PC-9 (cell line): ENCODE results near the gene SH2D5. TPM values are rescaled to one million over a fixed set of nuclear protein-coding genes. Genes with fewer than 3 reads are reported as not detected.

Experiments
- BruUV-seq: library from RNA; stranded (reverse); fragments of 400-500 nt; replicated peaks from 2 replicates; lab custom pipeline; 2021; lab: Mats Ljungman, UMichigan
- CTCF ChIA-PET: fragments of 300-600 bp; sonication (Branson Sonifier 250); formaldehyde crosslinking; loops from one replicate; lab custom pipeline; 2022; ENCODE audit warnings: antibody characterized with exemption; lab: Charles Lee
- POLR2A ChIA-PET: fragments of 300-600 bp; sonication (Branson Sonifier 250); formaldehyde crosslinking; loops from one replicate; lab custom pipeline; 2022; ENCODE audit warnings: antibody characterized with exemption; ENCODE audit not compliant: unreplicated experiment; lab: Charles Lee
- DNase-seq, 2 experiments: peaks; one replicate each; pipeline versions ENCODE4 v3.0.0 to v3.0.0-alpha.2; 2015 to 2022; ENCODE audit warnings: mixed read lengths in 1 of 2
- H2AFZ ChIP-seq: fragments of 200-600 bp; sonication (generic); 2 replicates; pipeline ENCODE4 v1.8.1; 2017; ENCODE audit warnings: antibody characterized with exemption
- H3F3A ChIP-seq: fragments of 200-600 bp; sonication (generic); 2 replicates; pipeline ENCODE4 v1.8.1; 2017; ENCODE audit warnings: antibody characterized with exemption, mild to moderate bottlenecking, low read depth; ENCODE audit not compliant: insufficient read depth
- H3K27ac ChIP-seq: fragments of 200-600 bp; sonication (generic); 2 replicates; pipeline ENCODE4 v1.6.1; 2016; ENCODE audit warnings: mixed run types
- H3K27me3 ChIP-seq: fragments of 200-600 bp; sonication (generic); 2 replicates; pipeline ENCODE4 v1.6.1; 2016; ENCODE audit warnings: low read depth, mixed run types; ENCODE audit not compliant: insufficient read depth
- H3K36me3 ChIP-seq: fragments of 200-600 bp; sonication (generic); 2 replicates; pipeline ENCODE4 v1.6.1; 2016; ENCODE audit warnings: low read depth, mixed run types
- H3K4me1 ChIP-seq: fragments of 200-600 bp; sonication (generic); replicated peaks from 2 replicates; pipeline ENCODE4 v1.6.1; 2016; ENCODE audit warnings: mixed run types; ENCODE audit not compliant: insufficient read depth
- H3K4me2 ChIP-seq: fragments of 200-600 bp; sonication (generic); 2 replicates; pipeline ENCODE4 v1.6.1; 2017; ENCODE audit warnings: mixed run types
- H3K4me3 ChIP-seq: fragments of 200-600 bp; sonication (generic); 2 replicates; pipeline ENCODE4 v1.6.1; 2016; ENCODE audit warnings: mixed run types
- H3K79me2 ChIP-seq: fragments of 200-600 bp; sonication (generic); 2 replicates; pipeline ENCODE4 v1.6.1; 2017; ENCODE audit warnings: low read depth, mixed run types
- H3K9me2 ChIP-seq: fragments of 200-600 bp; sonication (generic); 2 replicates; pipeline ENCODE4 v1.8.1; 2017; ENCODE audit warnings: mild to moderate bottlenecking; ENCODE audit not compliant: insufficient read depth
- H3K9me3 ChIP-seq: fragments of 200-600 bp; sonication (generic); 2 replicates; pipeline ENCODE4 v1.8.1; 2016; ENCODE audit warnings: low read depth; ENCODE audit not compliant: insufficient read depth
- H4K20me1 ChIP-seq: fragments of 200-600 bp; sonication (generic); 2 replicates; pipeline ENCODE4 v1.8.1; 2017; ENCODE audit not compliant: insufficient read depth
- EZH2 ChIP-seq: fragments of 200-600 bp; sonication (generic); IDR thresholded peaks from 2 replicates; pipeline ENCODE4 v1.8.0; 2017; ENCODE audit warnings: antibody characterized with exemption, low read depth
- intact Hi-C: fragments of 100-400 bp; cut with micrococcal nuclease; formaldehyde crosslinking; loops from one replicate; pipeline ENCODE4 v1.10.0; 2022; ENCODE audit not compliant: unreplicated experiment
- total RNA-seq: library from RNA; stranded (reverse); gene quantifications from 2 replicates; pipeline ENCODE4 v1.2.3, GENCODE V29; 2021
- TF ChIP-seq, protein P1 (sequence below): fragments of 200-600 bp; sonication (generic); conservative IDR thresholded peaks from 2 replicates; pipeline ENCODE4 v1.6.1; 2017; ENCODE audit warnings: mixed run types, antibody characterized with exemption, mild to moderate bottlenecking, moderate library complexity

Gene SH2D5
- total RNA-seq, 1 experiment from 2014 or later, result 1.5 TPM

DNA sequence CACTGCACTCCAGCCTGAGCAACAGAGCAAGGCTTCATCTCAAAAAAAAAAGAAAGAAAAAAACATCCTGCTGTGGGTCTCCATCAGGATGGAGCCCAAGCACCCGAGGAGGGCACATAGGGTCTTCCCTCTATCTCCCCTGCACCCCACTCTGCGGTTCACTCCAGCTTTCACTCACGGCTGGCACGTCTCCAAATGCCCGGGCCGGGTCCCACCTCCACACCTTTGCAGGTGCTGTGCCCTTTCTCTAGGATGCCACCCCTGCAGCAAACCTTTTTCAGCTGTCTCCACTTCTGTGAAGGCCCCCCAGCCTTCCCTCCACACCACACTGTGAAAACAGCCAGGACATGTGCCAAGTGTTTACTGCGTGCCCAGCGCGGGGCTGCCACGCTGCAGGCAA lies 48.9 kb downstream of the SH2D5 start:
- H3K27me3 ChIP-seq, result no peaks in the 10 kb centered on the region
- no peak overlapping the region for H3K4me2 ChIP-seq
- no peaks in the 10 kb centered on the region for H3K36me3 ChIP-seq
- no peaks in the 10 kb centered on the region for H3F3A ChIP-seq
- no peak overlapping the region for H3K27ac ChIP-seq
- no peak overlapping the region for H3K4me3 ChIP-seq
- H3K4me1 ChIP-seq, result no peaks in the 10 kb centered on the region
- H3K79me2 ChIP-seq, result no peaks in the 10 kb centered on the region
- intact Hi-C loops, result no loop called here
- POLR2A ChIA-PET, result no interaction called here
- no peaks in the 10 kb centered on the region for H3K9me2 ChIP-seq
- no peaks in the 10 kb centered on the region for H4K20me1 ChIP-seq
- BruUV-seq, result no TSS peak
- no peak overlapping the region for H2AFZ ChIP-seq
- DNase-seq, result no peak
- no peak for TF ChIP-seq EZH2
- TF ChIP-seq, protein P1, sequence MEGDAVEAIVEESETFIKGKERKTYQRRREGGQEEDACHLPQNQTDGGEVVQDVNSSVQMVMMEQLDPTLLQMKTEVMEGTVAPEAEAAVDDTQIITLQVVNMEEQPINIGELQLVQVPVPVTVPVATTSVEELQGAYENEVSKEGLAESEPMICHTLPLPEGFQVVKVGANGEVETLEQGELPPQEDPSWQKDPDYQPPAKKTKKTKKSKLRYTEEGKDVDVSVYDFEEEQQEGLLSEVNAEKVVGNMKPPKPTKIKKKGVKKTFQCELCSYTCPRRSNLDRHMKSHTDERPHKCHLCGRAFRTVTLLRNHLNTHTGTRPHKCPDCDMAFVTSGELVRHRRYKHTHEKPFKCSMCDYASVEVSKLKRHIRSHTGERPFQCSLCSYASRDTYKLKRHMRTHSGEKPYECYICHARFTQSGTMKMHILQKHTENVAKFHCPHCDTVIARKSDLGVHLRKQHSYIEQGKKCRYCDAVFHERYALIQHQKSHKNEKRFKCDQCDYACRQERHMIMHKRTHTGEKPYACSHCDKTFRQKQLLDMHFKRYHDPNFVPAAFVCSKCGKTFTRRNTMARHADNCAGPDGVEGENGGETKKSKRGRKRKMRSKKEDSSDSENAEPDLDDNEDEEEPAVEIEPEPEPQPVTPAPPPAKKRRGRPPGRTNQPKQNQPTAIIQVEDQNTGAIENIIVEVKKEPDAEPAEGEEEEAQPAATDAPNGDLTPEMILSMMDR, result no peak
- no peaks in the 10 kb centered on the region for H3K9me3 ChIP-seq
- CTCF ChIA-PET, result no interaction called here

DNA sequence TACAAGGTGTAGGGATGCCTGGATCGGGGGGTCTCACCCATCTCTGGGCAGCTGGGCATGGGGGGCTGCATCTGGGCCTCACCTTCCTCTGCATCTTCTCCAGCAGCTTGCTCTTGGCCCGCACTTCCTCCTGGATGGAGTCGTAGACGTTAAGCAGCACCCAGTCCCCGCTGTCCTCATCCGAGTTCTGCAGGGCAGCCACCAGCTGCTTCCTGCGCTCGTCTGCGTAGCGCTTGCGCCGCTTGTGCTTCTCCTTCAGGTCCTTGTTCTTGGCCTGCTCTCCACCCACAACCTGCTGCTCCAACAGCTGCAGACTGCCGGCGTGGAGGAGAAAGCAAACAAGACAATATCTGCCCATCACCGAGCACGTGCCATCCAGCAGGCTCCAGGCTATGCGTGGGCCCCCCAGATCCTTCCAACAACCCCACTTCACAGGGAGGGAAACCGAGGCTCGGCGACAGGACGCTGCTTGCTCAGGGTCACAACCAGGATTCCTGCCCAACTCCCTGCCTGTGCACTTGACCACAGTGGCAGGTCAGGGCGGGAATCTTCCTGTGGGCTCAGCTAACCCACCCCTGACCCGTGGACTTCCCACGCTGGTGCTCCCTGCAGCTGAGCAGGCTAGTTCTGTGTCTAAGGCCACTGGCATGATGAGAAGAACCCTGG lies 49.8 kb downstream of the SH2D5 start:
- intact Hi-C loops, result no loop called here
- no peak overlapping the region for H3K27ac ChIP-seq
- no peaks in the 10 kb centered on the region for H3K9me3 ChIP-seq
- H3K27me3 ChIP-seq, result no peaks in the 10 kb centered on the region
- H3F3A ChIP-seq, result no peaks in the 10 kb centered on the region
- ChIA-PET POLR2A (no interaction called here), CTCF (no interaction called here)
- H3K36me3 ChIP-seq, result no peaks in the 10 kb centered on the region
- TF ChIP-seq, protein P1, result no peak
- no peak for TF ChIP-seq EZH2
- no peak for DNase-seq
- H3K4me2 ChIP-seq, result no peak overlapping the region
- no TSS peak for BruUV-seq
- no peak overlapping the region for H2AFZ ChIP-seq
- no peak overlapping the region for H3K4me3 ChIP-seq
- H3K79me2 ChIP-seq, result no peaks in the 10 kb centered on the region
- H3K4me1 ChIP-seq, result no peaks in the 10 kb centered on the region
- H4K20me1 ChIP-seq, result no peaks in the 10 kb centered on the region
- H3K9me2 ChIP-seq, result no peaks in the 10 kb centered on the region

DNA sequence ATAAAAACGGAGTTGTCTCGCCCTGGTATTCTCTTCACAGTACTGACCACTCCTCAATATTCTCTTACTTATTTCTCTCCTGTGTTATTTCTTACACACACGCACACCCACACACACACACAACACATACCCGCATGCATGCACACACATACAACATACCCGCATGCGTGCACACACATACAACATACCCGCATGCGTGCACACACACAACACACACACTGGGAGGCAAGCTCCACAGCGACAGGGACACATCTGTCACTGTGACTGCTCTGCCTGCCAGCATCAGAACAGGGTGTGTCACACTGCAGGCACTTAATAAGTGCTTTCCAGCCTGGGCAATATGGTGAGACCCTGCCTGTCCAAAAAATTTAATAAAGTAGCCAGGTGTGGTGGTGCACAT lies 50.5 kb downstream of the SH2D5 start:
- TF ChIP-seq EZH2, result no peak
- TF ChIP-seq, protein P1, result no peak
- ChIA-PET CTCF (no interaction called here), POLR2A (no interaction called here)
- no peaks in the 10 kb centered on the region for H3K36me3 ChIP-seq
- no peak overlapping the region for H3K4me2 ChIP-seq
- no peaks in the 10 kb centered on the region for H3F3A ChIP-seq
- BruUV-seq, result no TSS peak
- no peaks in the 10 kb centered on the region for H3K4me1 ChIP-seq
- H3K9me3 ChIP-seq, result no peaks in the 10 kb centered on the region
- H3K79me2 ChIP-seq, result no peaks in the 10 kb centered on the region
- no peak overlapping the region for H2AFZ ChIP-seq
- H3K9me2 ChIP-seq, result no peaks in the 10 kb centered on the region
- intact Hi-C loops, result no loop called here
- H4K20me1 ChIP-seq, result no peaks in the 10 kb centered on the region
- no peak overlapping the region for H3K27ac ChIP-seq
- H3K27me3 ChIP-seq, result no peaks in the 10 kb centered on the region
- H3K4me3 ChIP-seq, result no peak overlapping the region
- DNase-seq, result no peak
